ENCODE data around the gene AGAP1.

DNA sequence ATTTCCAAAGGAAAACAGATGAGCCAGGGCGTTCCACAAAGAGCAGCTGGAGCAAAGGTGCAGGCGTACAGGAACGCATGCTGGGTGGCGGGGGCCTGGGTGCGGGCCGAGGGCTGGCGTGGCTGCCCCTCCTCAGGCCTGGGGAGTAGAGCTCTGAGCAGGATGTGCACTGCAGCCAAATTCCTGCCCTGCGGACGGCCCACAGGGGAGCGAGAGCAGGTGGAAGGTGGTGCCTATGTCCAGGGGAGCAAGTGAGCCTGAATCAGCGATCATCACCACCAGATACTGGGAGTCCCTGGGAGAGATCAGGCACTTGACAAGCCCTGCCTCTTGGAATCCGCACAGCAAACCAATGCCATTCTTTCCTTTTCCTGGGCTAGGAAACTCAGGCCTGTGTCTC is 568.1 kb downstream of the AGAP1 start:
- TF ChIP-seq, protein P1, sequence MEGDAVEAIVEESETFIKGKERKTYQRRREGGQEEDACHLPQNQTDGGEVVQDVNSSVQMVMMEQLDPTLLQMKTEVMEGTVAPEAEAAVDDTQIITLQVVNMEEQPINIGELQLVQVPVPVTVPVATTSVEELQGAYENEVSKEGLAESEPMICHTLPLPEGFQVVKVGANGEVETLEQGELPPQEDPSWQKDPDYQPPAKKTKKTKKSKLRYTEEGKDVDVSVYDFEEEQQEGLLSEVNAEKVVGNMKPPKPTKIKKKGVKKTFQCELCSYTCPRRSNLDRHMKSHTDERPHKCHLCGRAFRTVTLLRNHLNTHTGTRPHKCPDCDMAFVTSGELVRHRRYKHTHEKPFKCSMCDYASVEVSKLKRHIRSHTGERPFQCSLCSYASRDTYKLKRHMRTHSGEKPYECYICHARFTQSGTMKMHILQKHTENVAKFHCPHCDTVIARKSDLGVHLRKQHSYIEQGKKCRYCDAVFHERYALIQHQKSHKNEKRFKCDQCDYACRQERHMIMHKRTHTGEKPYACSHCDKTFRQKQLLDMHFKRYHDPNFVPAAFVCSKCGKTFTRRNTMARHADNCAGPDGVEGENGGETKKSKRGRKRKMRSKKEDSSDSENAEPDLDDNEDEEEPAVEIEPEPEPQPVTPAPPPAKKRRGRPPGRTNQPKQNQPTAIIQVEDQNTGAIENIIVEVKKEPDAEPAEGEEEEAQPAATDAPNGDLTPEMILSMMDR (IDR thresholded peaks at IDR 0.05): no peak
- TF ChIP-seq POLR2A (IDR thresholded peaks at IDR 0.05): no peak
